Measurements from ENCODE around the gene ITIH4. TPM values are rescaled to one million over a fixed set of nuclear protein-coding genes. Genes with fewer than 3 reads are reported as not detected.

The ITIH4 gene
- polyA plus RNA-seq, 1 experiment, result 1.4 TPM

DNA sequence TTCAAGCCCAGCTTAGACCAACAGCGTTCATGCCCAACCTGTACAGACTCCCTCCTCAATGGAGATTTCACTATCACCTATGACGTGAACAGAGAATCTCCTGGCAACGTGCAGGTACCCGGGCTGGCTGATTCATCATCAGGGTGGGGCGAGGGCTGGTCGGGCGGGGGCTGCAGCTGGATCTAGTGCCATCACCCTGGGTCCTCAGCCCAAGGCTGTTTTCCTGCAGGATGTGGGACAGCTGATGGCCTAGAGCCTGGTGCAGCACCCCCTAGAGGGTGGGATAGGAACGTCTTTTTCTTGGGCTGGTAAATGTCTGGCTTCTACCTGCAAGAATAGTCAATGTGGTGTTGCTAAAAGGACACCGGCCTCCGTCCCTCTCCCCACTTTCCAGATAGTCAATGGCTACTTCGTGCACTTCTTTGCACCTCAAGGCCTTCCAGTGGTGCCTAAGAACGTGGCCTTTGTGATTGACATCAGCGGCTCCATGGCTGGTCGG, 31.4 kb downstream of the ITIH4 start:
- CTCF ChIA-PET, result interaction anchor here (1.0 to 1.6 kb wide), 7 partner anchors 11 to 23 kb away, joined by 3 to 9 read pairs (median 5); no protein-coding TSS in a partner anchor
- TF ChIP-seq, protein P1, sequence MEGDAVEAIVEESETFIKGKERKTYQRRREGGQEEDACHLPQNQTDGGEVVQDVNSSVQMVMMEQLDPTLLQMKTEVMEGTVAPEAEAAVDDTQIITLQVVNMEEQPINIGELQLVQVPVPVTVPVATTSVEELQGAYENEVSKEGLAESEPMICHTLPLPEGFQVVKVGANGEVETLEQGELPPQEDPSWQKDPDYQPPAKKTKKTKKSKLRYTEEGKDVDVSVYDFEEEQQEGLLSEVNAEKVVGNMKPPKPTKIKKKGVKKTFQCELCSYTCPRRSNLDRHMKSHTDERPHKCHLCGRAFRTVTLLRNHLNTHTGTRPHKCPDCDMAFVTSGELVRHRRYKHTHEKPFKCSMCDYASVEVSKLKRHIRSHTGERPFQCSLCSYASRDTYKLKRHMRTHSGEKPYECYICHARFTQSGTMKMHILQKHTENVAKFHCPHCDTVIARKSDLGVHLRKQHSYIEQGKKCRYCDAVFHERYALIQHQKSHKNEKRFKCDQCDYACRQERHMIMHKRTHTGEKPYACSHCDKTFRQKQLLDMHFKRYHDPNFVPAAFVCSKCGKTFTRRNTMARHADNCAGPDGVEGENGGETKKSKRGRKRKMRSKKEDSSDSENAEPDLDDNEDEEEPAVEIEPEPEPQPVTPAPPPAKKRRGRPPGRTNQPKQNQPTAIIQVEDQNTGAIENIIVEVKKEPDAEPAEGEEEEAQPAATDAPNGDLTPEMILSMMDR (IDR thresholded peaks at IDR 0.05; ENCODE audit: insufficient read depth, low read depth, low read length), result peak; percentile 41
- H3K36me3 ChIP-seq (ENCODE audit: control insufficient read depth, insufficient read depth, low read length), result no peaks in the 10 kb centered on the region
- POLR2A ChIA-PET, result no interaction called here
- H3K27me3 ChIP-seq (ENCODE audit: control insufficient read depth, insufficient read depth, low read length), result no peaks in the 10 kb centered on the region
- DNase-seq (ENCODE audit: low read depth), result no peak
- H3K4me3 ChIP-seq (ENCODE audit: low read depth, low read length), result no peak overlapping the region

DNA sequence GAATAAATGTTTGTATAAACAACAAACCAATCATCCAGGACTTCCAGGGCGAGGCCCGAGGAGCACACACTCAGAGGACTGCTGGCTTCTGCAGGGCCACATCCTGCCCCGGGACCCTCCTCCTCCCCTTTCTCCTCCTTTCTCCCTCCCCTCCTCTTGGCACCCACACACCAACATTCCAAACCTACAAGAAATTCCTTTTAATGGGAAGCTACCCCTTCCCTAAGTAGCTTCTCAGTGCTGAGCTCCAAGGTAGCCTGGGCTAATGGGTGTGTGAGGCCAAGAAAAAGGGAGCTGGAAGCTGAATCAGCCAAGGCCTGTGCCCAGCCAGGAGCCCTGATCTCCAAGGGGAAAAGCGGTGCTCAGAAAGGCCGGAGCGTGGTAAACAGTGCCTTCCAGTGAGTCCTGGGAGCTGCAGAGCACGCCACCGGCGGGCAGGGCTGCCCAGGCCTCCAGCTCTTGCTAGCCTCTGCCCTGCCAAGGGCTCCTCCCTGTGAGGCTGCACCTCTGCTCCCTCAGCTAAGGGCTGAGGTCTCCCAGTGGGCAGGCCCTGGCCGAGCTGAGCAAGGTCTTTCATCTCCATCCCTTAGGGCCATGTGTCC, 32.0 kb downstream of the ITIH4 start:
- no peak for DNase-seq (ENCODE audit: low read depth)
- no peak overlapping the region for H3K4me3 ChIP-seq (ENCODE audit: low read depth, low read length)
- no peaks in the 10 kb centered on the region for H3K36me3 ChIP-seq (ENCODE audit: control insufficient read depth, insufficient read depth, low read length)
- H3K27me3 ChIP-seq (ENCODE audit: control insufficient read depth, insufficient read depth, low read length), result no peaks in the 10 kb centered on the region
- CTCF ChIA-PET, result interaction anchor here (1.0 to 1.6 kb wide), 6 partner anchors 11 to 23 kb away, joined by 3 to 9 read pairs (median 6); no protein-coding TSS in a partner anchor
- POLR2A ChIA-PET, result no interaction called here
- TF ChIP-seq, protein P1 (IDR thresholded peaks at IDR 0.05; ENCODE audit: insufficient read depth, low read depth, low read length), result no peak

DNA sequence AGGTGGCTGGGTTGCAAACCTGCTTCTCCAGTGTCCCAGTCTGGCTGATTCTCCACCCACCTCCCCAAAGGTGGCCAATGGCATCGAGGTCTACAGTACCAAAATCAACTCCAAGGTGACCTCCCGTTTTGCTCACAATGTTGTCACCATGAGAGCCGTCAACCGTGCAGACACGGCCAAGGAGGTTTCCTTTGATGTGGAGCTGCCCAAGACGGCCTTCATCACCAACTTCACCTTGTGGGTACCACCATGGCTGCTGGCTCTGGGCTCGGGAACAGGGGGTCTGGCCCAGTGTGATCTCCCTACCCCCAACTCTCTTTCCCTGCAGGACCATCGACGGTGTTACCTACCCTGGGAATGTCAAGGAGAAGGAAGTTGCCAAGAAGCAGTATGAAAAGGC, 34.1 kb downstream of the ITIH4 start:
- Histone ChIP-seq H3K4me3 (ENCODE audit: low read depth, low read length) (no peak overlapping the region), H3K36me3 (ENCODE audit: control insufficient read depth, insufficient read depth, low read length) (no peaks in the 10 kb centered on the region), H3K27me3 (ENCODE audit: control insufficient read depth, insufficient read depth, low read length) (peaks cover 5% of the 10 kb centered on the region; the same call in 1 of the 2 replicates)
- POLR2A ChIA-PET, result no interaction called here
- no peak for DNase-seq (ENCODE audit: low read depth)
- TF ChIP-seq, protein P1 (IDR thresholded peaks at IDR 0.05; ENCODE audit: insufficient read depth, low read depth, low read length), result no peak
- CTCF ChIA-PET, result no interaction called here

DNA sequence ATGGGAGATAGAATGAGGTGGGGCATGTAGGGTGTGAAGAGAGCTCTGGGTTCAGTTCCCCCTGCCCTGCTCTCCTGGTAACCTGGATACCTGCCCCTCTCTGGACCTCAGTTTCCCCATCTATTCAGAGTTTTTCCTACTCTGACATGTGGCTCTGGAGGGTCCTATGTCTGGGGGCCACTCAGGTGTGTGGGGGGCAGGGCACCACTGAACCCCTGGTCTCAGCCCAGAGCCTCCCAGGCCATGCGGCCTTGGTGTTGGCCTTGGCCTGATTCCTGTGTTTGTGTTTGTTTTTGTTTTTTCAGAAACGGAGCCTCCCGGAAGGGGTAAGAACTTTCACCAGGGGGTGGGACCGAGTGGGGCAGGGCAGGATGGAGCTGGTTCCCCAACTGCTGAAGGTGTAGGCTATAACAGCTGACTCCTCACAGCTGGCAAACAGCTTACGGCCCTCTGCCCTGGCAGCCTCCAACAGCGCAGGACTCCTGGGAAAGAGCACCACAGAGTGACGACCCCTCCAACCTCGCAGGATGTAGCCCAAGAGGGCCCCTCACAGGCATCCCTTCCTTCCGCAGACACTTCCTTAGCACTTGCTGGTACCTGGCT, 35.1 kb downstream of the ITIH4 start:
- TF ChIP-seq, protein P1 (IDR thresholded peaks at IDR 0.05; ENCODE audit: insufficient read depth, low read depth, low read length), result no peak
- Histone ChIP-seq H3K4me3 (ENCODE audit: low read depth, low read length) (no peak overlapping the region), H3K36me3 (ENCODE audit: control insufficient read depth, insufficient read depth, low read length) (no peaks in the 10 kb centered on the region), H3K27me3 (ENCODE audit: control insufficient read depth, insufficient read depth, low read length) (peaks cover 5% of the 10 kb centered on the region)
- CTCF ChIA-PET, result no interaction called here
- POLR2A ChIA-PET, result no interaction called here
- no peak for DNase-seq (ENCODE audit: low read depth)

DNA sequence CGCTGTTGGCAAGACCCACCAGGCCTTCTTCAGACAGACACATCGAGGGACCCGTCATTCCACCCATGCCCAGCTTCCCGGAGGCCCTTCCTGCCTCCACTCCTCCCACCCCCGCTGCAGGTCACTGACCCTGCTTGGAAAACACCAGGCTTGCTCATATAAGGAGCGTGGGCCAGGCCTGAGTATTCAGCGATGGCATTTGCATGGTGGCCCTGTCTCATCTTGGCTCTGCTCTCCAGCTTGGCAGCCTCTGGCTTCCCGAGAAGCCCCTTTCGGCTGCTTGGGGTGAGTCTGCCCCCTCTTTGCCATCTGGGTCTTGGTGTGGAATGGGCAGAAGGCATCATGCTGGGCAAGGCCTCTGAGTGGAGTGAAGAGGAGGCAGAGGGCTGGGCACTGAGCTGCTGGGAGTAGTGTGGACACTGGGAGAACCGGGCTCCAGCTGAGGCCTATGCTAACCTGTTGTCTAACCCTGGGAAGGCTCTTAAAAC, 35.8 kb downstream of the ITIH4 start, which contains the start of gene ITIH3:
Gene ITIH3, plus strand, starts transcription at position 185 of the 488 bp plus-strand sequence. Its CDS starts 8 bp downstream, at position 193.
- POLR2A ChIA-PET, result no interaction called here
- TF ChIP-seq, protein P1 (IDR thresholded peaks at IDR 0.05; ENCODE audit: insufficient read depth, low read depth, low read length), result no peak
- no peak for DNase-seq (ENCODE audit: low read depth)
- CTCF ChIA-PET, result interaction anchor here (0.6 kb wide), 1 partner anchor 737 kb away, joined by 3 read pairs; no protein-coding TSS in a partner anchor
- no peak within 1 kb of the TSS for H3K4me3 ChIP-seq (ENCODE audit: low read depth, low read length)
- peaks cover 5% of the 10 kb centered on the region for H3K27me3 ChIP-seq (ENCODE audit: control insufficient read depth, insufficient read depth, low read length)
- H3K36me3 ChIP-seq (ENCODE audit: control insufficient read depth, insufficient read depth, low read length), result no peaks in the 10 kb centered on the region

Measured in BJ (cell line).